Psoas muscle (tissue), 8 donors: ENCODE measurements around the gene GOLGB1. TPM values are rescaled to one million over a fixed set of nuclear protein-coding genes. Genes with fewer than 3 reads are reported as not detected.

Source experiments
- ATAC-seq, 4 donors: fragments of 200-7000 bp; cut with Tn5 transposase; one replicate each; pipeline ENCODE4 v1.9.1; 2020; ENCODE audit warnings: moderate library complexity in 3 of 4, mild to moderate bottlenecking in 2 of 4
- DNase-seq, 2 donors: peaks; one replicate each; pipeline ENCODE4 v3.0.0-alpha.2; 2020
- H3K27ac ChIP-seq: fragments of 200-600 bp; one replicate; pipeline ENCODE4 v1.8.0; 2022
- H3K27me3 ChIP-seq, 3 donors: fragments of 200-600 bp in 1 of 3; one replicate each; pipeline versions ENCODE4 v1.6.1 to v1.8.0; 2013 to 2022; ENCODE audit warnings: low read length in 2 of 3, mild to moderate bottlenecking in 2 of 3, moderate library complexity in 1 of 3; ENCODE audit not compliant: insufficient read depth in 3 of 3
- H3K36me3 ChIP-seq, 2 donors: fragments of 200-600 bp in 1 of 2; one replicate each; pipeline versions ENCODE4 v1.6.1 to v1.8.0; 2013 to 2022; ENCODE audit warnings: low read depth in 1 of 2, mild to moderate bottlenecking in 1 of 2, moderate library complexity in 1 of 2; ENCODE audit not compliant: insufficient read depth in 1 of 2
- H3K4me1 ChIP-seq: fragments of 200-600 bp; one replicate; pipeline ENCODE4 v1.8.0; 2022
- H3K4me3 ChIP-seq: fragments of 200-600 bp; one replicate; pipeline ENCODE4 v1.8.0; 2022; ENCODE audit warnings: mild to moderate bottlenecking
- H3K9me3 ChIP-seq: fragments of 200-600 bp; one replicate; pipeline ENCODE4 v1.8.0; 2022
- CTCF ChIP-seq: fragments of 200-600 bp; IDR thresholded peaks from one replicate; pipeline ENCODE4 v1.8.0; 2022; ENCODE audit warnings: antibody characterized with exemption
- WGBS, 3 donors: extraction: QIAGEN DNeasy Blood & Tissue Kit; methylation state at CpG; one replicate each; pipeline versions ENCODE4 v1.1.6 to v1.1.7; 2013; 5-methylcytosine and 5-hydroxymethylcytosine counted together
- intact Hi-C, 2 donors: fragments of 100-400 bp; cut with DNase I; formaldehyde crosslinking; loops; one replicate each; pipeline versions ENCODE4 v1.11.0 to v1.14.2; 2022
- polyA plus RNA-seq, 3 donors: library from polyadenylated mRNA; stranded (reverse); fragments of 200-250 nt; gene quantifications; one replicate each; pipeline ENCODE4 v1.2.3, GENCODE V29; 2013
- total RNA-seq, 4 donors: library from RNA; stranded (reverse); fragmentation: NEBNext Ultra II Directional in 2 of 4; extraction: Animal tissue kit (Norgen Biotek cat#: 25700) in 2 of 4; gene quantifications; one replicate each; pipeline versions ENCODE4 v1.2.1 to v1.2.4, GENCODE V29; 2021 to 2023
- donor health status: healthy with polysubstance abuse.
- donor health status: DM: no; HTN: no; CAD: no; lungs with moderate emphysema.
- donor health status: Bipolar disorder and iron deficiency.
- donor health status: healthy.
- donor health status: DM: yes; HTN: yes; CAD: no.
- donor health status: DM: no; HTN: no; CAD: no.
- donor health status: DM: no; HTN: no; CAD: no.
- donor health status: DM: yes; HTN: yes; CAD: no.

GOLGB1 gene
- total and polyA plus RNA-seq, 7 donors: 7.5 to 30.7 (median 20.6) TPM

- DNase-seq (no peak), ATAC-seq (no peak)
- peaks cover 19% of the 10 kb centered on the region for H3K4me1 ChIP-seq
- H3K27ac ChIP-seq: no peak overlapping the region
- H3K27me3 ChIP-seq: no peaks in the 10 kb centered on the region
- intact Hi-C loops: no loop called here
- WGBS, 3 donors: 58 to 79% (median 64%) methylated on average over 4 of the region's 4 CpGs
- TF ChIP-seq CTCF: no peak
- no peak overlapping the region for H3K4me3 ChIP-seq
- peaks cover 0 to 48% of the 10 kb centered on the region in 2 donors for H3K36me3 ChIP-seq
- no peaks in the 10 kb centered on the region for H3K9me3 ChIP-seq
These were observed 122.3 kb downstream of the GOLGB1 start for GRCh38 chr3:121627211-121627610.

DNA sequence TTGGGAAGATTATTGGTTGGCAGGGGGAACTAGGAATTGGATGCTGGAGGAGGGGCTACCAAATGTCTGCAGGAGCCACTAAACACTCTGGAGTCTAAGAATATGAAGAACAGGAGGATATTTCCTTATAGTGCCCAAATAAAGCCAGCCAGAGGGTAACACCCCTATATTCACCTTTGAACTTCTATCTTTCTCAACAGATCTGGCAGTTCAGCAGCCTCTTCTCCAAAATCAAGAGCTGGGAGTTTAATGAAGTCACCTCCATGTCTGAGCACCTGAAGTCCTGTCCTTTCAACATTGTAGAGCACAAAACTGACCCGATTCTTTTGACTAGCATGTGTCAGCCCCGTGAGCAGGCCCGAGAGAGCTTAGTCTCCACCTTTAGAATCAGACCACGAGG, 123.0 kb downstream of the GOLGB1 start:
- no peak overlapping the region for H3K27ac ChIP-seq
- no peak for DNase-seq
- no peak overlapping the region for H3K4me3 ChIP-seq
- no peaks in the 10 kb centered on the region for H3K27me3 ChIP-seq
- no peak for ATAC-seq
- no peak for TF ChIP-seq CTCF
- peaks cover 0 to 55% of the 10 kb centered on the region in 2 donors for H3K36me3 ChIP-seq
- intact Hi-C loops: no loop called here
- no peaks in the 10 kb centered on the region for H3K9me3 ChIP-seq
- WGBS, 3 donors: 68 to 95% (median 84%) methylated on average over 4 of the region's 4 CpGs
- peaks cover 19% of the 10 kb centered on the region for H3K4me1 ChIP-seq

GRCh38 chr3:121624147-121624899, 125.2 kb downstream of the GOLGB1 start:
- peaks cover 19% of the 10 kb centered on the region for H3K4me1 ChIP-seq
- H3K27ac ChIP-seq: peak overlapping the region; percentile 32
- H3K9me3 ChIP-seq: no peaks in the 10 kb centered on the region
- H3K4me3 ChIP-seq: no peak overlapping the region
- DNase-seq (no peak), ATAC-seq (peak; percentile 62 to 81 (median 68))
- WGBS, 3 donors: 52 to 61% (median 55%) methylated on average over 14 of the region's 14 CpGs
- H3K36me3 ChIP-seq: peaks cover 6 to 70% of the 10 kb centered on the region in 2 donors
- no peak for TF ChIP-seq CTCF
- no peaks in the 10 kb centered on the region for H3K27me3 ChIP-seq
- intact Hi-C loops: no loop called here

- Histone ChIP-seq H3K27ac (no peak overlapping the region), H3K36me3 (peaks cover 6 to 44% of the 10 kb centered on the region in 2 donors), H3K4me1 (peaks cover 12% of the 10 kb centered on the region), H3K27me3 (no peaks in the 10 kb centered on the region), H3K4me3 (no peak overlapping the region), H3K9me3 (no peaks in the 10 kb centered on the region)
- DNase-seq (no peak), ATAC-seq (no peak)
- no peak for TF ChIP-seq CTCF
- intact Hi-C loops: no loop called here
- WGBS, 3 donors: 93 to 98% (median 95%) methylated on average over 6 of the region's 6 CpGs
These were observed 128.1 kb downstream of the GOLGB1 start for GRCh38 chr3:121621491-121621890.

- Histone ChIP-seq H3K27me3 (no peaks in the 10 kb centered on the region), H3K36me3 (peaks cover 6 to 35% of the 10 kb centered on the region in 2 donors), H3K4me3 (no peak overlapping the region), H3K4me1 (peaks cover 7% of the 10 kb centered on the region), H3K9me3 (no peaks in the 10 kb centered on the region), H3K27ac (no peak overlapping the region)
- intact Hi-C loops: no loop called here
- WGBS, 3 donors: 89 to 100% (median 92%) methylated on average over 2 of the region's 2 CpGs
- no peak for TF ChIP-seq CTCF
- ATAC-seq (no peak), DNase-seq (no peak)
These were observed 129.8 kb downstream of the GOLGB1 start for GRCh38 chr3:121619691-121620090.
